GM19240 (cell line): ENCODE data around the gene UGT1A6.
"Not testable (repeated sequence)": the region's sequence is repeated elsewhere in the genome, so short reads cannot be mapped to it uniquely, and the experiment has no call there.

ENCODE experiments used
- DNase-seq: peaks from one replicate; pipeline ENCODE4 v3.0.0; 2011; ENCODE audit warnings: low spot score; ENCODE audit not compliant: insufficient read length

Gene UGT1A6

DNA sequence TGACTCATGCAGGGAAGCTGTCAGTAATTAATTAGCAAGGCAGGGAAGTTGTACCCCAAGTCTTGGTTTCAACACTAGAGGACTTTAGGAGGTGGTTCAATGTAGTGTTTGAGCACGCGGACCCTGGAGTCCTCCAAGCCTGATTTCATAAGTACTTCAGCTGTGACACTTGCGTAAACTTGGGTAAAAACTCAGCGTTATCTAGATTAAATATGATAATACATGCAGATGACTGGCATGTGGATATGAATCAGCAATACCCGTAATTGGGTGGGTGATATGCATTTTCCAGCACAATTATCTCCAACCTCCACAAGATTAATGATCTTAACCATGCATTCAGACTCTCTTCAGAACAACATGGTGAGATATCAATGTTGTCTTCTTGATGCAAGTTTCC lies 5.8 kb upstream of the UGT1A6 start:
- DNase-seq = no peak

DNA sequence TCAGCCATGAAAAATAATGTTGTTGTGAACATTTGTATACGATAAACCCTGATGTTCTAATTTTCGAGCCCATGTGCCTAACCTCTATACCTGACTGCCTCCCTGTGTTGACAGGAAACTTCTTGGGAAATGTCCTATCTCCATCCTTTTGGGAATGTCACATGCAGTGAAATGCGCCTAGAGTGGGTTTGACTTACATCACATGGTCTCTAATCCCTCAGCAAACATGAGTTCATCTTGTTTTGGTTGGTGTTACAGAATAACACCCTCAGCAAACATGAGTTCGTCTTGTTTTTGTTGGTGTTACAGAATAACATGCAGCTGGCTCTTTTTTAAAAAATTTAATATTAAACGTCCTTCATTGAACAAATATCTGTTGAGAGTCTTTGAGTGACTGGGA lies 4.3 kb upstream of the UGT1A6 start:
- no peak for DNase-seq

DNA sequence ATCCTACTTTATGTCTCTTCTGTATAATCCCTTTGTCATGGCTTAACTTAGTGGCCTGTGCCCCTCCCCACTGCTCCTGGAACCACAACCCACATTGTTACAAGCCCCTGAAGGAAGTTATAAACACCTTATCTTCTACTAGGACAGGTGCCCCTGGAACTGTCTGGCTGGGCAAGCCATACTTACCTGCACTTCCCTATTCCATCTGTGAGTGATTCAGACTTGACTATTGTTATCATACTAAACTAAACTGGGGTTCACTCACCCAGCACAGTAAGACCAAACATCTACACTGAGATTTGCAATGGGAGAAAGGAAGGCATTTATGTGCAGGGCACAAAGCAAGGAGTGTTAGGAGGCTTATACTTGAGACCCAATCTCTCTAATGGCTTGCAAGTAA lies 3.7 kb upstream of the UGT1A6 start:
- DNase-seq = no peak

DNA sequence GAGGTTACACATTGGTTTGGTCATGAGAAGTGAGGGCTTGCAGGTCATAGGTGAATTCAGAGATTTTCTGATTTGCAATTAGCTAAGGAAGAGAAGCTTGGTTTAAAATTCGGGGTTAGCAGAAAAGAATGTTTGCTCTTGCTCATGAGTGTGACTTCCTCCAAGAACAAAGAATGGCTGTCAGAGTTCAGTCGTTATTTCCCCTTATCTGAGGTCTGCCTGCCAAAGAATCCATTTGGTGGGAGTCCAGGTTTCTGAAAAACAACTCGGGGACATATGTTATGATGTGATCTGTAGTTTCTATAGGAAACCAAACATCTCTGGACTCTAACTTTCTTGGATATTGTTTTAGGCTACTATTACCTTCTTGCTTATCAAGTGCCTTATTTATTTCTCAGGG lies 3.2 kb upstream of the UGT1A6 start:
- no peak for DNase-seq

DNA sequence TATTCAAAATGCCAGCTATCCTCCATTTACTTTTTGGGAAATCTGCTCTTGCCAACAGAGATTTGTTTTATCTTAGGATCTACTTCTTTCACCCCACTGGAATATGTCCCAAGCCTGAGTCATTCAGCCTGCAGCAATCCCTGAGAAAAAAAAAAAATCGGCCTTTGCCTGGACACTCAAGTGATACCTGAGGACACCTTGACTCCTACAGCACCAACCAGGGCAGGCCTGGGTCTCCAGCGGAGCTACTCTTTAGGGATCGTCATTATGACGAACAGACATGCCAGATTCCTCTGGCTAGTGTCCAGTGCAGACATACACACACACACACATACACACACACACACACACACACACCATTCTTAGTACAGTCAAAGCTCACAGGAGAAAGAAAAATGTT lies 2.2 kb upstream of the UGT1A6 start:
- no peak for DNase-seq

DNA sequence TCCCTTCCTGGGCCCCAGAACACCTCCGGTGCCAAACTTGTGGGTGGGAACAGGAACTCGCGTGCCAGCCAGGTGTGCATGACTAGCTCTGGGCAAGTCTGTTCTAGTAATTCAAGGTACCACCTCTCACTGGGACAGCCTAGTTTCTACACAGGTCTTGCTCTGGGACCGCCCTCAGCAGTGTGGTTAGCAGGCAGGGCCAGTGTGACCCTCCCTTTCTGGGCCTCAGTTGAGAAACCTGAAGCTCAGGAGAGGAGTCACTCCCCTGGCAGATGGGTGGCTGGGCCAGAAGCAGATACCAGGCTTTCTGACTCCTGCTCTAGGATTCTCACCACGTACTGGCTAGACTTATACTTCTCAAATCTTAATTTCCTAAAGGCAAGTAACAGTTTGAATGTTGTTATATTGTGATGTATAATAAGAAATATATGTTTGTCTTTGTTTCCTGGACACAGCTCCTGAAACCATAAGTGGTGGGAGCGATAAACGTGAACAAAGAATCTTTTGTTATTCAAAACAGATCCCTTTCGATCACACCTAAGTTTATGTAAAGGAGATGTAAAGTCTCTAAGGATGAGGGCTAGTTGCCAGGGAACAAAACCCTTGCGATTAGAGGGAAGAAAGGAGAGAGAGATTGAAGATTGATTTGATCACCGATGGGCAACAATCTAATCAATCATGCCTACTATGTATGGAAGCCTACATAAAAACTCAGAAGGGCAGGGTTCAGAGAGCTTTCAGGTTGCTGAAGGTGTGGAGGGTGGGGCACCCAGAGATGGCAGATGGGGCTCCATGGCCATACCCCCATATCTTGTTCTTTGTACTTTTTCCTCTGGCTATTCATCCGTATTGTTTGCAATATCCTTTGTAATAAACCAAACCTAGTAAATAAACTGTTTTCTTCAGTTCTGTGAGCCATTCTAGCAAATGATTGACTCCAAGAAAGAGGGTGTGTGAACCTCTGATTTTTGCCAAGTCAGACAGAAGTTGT lies 952 bp upstream of the UGT1A6 start:
- DNase-seq = no peak

DNA sequence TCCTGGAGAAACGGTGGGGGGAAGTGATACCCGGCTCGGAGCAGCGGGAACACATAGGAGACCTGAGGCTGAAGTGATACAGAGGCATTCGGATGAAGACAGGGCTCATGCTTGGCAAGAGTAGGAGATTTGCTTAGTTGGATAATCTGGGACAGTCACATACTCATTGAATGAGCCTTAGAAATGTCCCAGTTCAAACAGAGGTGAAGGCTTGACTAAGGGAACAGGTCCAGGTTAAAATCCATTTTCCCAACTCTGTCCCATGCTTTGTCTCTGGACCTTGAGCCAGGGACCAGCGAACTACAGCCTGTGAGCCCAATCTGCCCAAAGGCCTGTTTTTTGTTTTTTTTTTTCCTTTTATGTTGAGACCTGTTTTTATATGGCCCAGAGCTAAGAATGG lies 1.3 kb downstream of the UGT1A6 start:
- DNase-seq = no peak

DNA sequence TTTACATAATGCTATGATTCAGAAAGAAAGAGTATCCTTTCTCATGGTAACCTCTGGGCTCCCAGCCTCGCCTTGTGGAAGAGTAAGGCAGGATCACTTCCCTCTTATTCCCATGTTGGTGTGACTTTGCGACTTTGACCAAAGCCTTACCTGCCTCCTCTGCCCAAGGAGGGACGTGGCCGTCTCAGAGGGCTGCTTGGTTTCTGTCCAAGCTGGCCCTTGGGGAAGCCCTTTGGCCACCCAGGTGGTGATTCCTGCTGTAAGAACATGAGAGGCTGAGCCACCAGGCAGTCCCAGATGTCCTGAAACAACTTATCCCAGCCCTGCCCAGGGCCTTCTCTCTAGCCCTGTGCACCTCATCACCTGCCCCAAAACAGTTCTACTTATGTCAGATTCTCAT lies 6.0 kb downstream of the UGT1A6 start:
- DNase-seq = no peak

DNA sequence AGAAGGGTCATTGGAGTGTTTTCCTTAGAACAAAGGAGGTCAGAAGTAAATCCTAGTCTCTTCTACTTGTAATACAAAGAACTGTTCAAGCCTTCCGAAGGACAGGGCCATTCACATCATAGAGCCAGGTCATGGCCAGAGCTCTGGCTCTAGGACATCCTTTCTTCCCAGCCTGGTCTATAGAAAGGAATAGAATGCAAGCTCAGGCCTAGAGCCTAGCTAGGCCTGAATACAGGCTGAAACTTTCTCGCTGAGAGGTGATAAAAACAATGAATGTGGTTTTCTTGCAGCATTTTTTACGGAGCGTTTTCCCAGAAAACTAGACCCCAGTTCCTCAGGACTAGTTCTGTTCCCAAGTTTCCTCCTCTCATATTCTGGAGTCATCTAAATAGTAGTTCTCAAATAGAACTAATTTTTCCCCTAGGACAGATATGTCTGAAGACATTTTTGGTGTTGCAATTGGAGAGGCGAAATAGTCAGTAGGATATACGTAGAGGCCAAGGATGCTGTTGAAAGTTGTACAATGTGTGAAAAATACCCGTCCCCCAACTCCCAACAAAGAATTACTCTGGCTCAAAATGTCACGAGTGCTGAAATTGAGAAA lies 6.8 kb downstream of the UGT1A6 start:
- DNase-seq = no peak

DNA sequence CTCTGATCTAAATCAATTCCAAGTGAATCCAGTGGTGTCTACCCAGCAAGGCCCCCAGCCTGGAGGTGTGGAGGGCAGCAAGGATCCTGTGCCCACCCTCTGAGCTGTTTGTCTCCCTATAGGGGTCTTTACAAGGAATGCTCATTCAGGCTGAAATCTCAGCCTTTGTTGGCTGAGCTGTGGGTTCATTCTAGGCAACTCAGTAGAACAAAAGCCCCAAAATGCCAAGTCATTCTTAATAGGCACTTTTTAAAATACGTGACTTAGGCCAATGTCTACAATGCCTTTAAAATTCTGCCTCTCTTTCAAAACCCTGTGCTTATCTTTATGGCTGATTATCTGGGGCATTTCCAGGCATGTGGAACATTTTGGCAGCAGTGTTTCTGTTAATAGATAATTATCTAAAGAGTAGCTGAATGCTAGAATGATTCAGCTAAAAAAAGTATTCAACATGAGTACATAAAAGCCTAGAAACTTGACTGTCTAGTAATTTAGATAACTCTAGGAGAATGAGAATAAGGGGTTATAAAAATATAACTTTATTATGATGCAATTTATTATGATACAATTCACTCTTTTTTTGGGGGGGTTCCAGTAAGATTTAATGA lies 7.4 kb downstream of the UGT1A6 start:
- DNase-seq = no peak

DNA sequence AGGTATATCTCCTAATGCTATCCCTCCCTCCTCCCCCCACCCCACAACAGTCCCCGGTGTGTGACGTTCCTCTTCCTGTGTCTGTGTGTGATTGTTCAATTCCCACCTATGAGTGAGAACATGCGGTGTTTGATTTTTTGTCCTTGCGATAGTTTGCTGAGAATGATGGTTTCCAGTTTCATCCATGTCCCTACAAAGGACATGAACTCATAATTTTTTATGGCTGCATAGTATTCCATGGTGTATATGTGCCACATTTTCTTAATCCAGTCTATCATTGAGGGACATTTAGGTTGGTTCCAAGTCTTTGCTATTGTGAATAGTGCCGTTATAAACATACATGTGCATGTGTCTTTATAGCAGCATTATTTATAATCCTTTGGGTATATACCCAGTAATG lies 8.2 kb downstream of the UGT1A6 start:
- DNase-seq = not testable (repeated sequence)

DNA sequence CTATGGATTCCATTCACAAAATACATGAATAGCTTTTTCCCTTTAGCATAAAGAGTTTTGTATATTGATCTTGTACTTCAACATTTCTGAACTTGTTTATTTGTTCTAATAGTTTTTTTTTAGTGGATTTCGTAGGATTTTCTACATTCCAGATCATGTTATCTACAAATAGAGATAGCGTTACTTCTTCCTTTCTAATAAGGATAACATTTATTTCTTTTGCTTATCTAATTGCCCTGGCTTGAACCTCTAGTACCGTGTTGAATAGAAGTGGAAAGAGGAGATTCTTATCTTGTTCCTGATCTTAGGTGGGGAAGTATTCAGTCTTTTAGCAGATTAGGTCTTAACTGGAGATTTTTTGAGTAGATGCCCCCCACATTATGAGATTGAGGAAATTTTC lies 9.5 kb downstream of the UGT1A6 start:
- DNase-seq = no peak

DNA sequence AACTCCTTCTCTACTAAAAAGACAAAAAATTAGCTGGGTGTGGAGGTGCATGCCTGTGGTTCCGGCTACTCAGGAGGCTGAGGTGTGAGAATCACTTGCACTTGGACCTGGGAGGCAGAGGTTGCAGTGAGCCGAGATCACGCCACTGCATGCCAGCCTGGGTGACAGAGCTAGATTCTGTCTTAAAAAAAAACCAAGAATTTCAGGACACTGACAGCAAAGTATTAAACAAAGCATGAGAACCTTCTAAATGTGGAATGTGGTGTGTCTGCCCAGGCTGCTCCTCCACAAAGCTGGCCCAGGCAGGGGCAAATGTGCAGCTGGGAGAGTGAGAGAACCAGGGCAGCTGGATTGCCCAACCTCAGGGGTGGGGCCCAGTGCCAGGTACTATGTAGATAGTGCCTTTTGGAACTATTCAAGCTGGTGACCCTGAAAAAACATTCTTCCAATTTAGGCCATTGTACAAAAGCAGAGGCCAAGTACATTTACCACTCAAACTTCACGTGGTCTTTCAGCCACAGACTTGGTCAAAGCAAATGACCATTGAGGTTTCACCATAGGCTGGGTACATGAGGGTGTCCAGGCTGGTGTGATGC lies 13.3 kb downstream of the UGT1A6 start:
- no peak for DNase-seq

DNA sequence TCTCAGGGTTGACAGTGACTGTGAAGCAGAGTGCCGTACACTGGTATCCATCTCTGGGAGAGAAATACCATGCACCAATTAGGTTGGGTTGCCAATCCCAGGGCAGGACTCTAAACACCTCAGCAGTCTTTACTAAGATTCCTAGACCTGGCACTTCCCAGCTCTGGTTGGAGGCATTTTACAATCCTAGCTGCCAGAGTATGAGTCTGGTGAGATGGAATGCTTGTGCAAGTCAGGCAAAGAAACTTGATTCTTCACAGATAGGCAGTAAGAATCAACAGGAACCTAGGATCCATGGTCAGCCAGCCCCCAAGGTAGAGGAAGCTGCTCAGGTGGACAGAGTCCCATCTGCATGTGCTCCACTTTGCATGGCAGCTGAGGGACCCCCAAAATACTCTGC lies 14.0 kb downstream of the UGT1A6 start:
- no peak for DNase-seq

DNA sequence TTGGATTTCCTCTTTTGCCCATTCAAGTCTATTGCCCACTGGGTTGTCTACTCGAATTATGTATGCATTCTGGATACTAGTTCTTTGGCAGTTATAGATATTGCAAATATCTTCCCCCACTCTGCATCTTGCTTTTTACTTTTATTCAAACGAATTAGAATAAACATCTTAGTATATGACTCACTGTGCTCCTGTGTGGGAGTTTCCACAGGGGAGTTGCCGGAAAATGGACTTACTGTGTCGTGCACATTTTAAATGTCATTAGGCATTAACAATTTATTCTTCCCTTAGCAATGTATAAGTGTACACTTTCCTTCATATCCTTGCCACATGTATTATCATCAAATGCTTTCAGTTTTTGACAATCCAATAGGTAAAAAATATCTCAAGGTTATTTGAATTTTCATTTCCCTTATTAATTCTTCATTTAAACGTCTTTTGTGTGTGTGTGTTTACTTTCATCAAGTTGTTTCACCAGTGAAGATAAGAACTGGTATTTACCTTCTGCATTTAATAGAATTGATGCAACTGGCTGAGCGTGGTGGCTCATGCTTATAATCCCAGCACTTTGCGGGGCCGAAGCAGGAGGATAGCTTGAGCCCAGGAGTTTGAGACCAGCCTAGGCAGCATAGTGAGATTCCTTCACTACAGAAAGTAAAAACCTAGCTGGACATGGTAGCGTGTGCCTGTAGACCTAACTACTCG lies 15.4 kb downstream of the UGT1A6 start:
- no peak for DNase-seq

DNA sequence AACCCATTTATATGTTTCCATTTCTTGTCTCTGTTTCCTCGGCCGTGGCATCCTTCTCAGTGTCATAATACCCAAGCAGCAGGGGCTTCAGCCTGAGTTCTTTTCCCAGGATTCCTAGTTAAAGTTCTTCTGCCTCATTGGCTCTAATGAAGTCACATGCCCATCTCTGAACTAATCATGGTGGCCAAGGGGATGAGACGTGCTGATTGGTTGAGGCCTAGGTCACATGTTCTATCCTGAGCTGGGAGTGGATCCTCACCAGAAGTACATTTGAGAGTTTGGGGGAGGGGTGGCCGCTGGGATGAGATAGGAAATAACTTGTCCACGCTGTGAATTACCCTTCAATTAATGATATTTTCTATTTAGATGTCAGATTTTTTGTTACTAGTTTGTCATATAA lies 16.3 kb downstream of the UGT1A6 start:
- no peak for DNase-seq

DNA sequence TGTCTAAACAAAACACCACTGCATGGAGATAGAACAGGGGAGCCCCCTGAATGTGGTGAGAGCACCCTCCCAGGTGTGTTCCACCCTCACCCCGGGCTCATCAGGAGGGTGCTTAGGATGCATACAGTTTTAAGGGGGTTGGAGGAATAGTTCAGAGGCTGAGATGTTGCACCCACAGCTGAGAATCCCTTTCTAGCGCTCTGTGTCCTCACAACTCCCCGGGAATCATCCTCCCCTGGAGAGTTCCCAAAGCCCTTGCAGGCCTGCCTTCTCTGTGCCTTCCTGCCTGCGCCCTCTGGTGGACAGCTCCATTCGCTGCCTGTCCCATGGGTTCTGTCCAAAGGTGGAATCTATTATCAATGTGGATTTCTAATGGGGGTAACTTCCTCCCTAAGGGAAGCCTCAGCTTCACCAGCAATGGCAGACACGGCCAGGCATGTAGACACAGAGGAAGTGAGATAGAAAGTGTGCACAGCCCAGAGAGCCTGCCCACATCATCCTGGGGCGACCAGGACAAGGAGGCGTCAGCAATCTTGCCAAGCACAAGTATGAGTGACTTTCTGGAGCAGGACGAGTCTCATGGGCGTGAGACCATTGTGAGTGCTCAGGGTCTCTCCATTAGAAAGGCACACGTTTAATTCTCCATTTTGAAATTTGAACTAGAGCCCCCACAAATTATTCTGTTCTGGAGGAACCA lies 18.8 kb downstream of the UGT1A6 start:
- DNase-seq = peak; percentile 28

DNA sequence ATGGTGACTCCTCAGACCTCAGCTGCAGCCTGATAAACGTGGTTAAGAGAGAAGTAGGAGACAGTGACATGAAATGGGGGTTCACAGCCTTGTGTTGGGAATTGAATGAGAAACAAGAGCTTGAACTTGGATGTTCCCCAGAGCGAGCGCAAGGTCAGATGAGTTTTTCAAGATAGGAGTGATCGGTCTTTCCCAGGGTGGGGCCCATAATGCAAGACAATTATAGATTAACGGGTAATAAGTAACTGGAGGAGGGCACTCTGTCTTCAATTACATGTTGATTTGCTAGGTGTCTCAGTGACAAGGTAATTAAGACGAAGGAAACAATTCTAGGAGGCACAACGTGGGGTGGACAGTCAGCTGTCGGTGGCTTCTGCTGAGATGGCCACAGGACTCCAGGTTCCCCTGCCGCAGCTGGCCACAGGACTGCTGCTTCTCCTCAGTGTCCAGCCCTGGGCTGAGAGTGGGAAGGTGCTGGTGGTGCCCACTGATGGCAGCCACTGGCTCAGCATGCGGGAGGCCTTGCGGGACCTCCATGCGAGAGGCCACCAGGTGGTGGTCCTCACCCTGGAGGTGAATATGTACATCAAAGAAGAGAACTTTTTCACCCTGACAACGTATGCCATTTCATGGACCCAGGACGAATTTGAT lies 20.0 kb downstream of the UGT1A6 start, which contains the start of gene UGT1A5:
Gene UGT1A5 (plus strand): TSS at position 297 of the 651 bp plus-strand sequence. CDS start 85 bp downstream, at position 382.
- DNase-seq = no peak

DNA sequence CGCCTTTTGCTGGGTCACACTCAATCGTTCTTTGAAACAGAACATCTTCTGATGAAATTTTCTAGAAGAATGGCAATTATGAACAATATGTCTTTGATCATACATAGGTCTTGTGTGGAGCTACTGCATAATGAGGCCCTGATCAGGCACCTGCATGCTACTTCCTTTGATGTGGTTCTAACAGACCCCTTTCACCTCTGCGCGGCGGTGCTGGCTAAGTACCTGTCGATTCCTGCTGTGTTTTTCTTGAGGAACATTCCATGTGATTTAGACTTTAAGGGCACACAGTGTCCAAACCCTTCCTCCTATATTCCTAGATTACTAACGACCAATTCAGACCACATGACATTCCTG lies 20.5 kb downstream of the UGT1A6 start:
- DNase-seq = no peak

DNA sequence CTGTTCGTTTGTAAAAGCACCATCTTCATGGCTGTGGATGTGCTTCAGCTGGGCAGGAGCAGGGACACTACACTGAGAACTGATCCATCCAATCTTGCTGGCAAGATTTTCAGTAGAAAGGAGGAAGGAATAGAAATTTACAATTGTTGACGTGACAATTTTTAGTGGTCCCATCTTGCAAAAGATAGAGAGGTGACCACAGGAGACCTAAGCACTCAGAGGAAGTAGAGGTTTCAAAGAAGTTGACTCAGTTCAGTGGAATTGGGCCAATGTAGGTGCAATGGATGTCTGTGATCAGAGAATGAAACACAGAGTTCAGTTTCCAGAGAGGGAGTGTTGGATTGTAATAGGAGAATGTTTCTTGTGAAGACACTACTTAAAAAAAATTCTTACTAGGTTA lies 21.4 kb downstream of the UGT1A6 start:
- DNase-seq = no peak
